ENCODE data around the gene CCL3.
A peak's percentile ranks its signal among the peaks of the same experiment; 100 is the strongest.
"Not testable (repeated sequence)": the region's sequence is repeated elsewhere in the genome, so short reads cannot be mapped to it uniquely, and the experiment has no call there.

The CCL3 gene

DNA sequence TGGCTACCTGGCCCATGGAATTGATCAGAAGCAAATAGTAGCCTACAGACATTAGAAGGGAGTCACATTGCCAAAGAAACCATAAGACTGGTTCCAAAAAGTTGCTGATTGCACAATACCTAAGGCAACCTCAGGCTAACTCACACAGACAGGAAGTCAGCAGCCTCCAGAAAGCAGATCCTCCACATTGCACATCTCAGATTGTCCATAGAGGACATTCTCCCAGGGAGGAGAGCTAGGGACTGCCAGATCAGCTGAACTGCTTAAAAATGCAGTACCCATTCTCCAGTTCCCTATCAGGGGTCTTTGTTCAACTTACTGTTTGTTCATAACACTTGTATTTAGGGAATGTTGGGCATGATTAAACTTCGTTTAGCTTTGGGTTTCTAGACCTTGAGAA is 4.2 kb downstream of the CCL3 start:
- DNase-seq = no peak

DNA sequence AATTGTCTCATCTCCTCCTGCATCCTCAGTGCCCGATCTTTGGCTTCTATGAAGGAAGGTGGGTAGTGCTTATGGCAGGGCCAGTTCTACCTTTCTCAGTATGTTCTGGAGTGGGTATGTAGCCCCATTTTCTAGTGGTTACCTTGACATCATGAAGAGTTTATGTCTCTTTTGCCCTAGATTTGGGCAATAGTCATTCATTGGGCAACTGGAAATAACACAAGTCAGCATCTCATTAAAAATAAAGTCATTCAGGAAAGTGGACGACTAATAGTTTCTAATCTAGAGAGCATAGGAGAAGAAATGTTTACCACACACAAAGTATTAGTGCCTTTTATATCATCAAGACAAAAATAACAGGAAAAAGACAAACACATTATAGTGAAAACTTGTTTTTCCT is 6.3 kb downstream of the CCL3 start:
- not testable (repeated sequence) for DNase-seq

- not testable (repeated sequence) for DNase-seq
These were observed 7.3 kb downstream of the CCL3 start for GRCh38 chr17:36082482-36083120.

GRCh38 chr17:36081681-36082471 is 8.1 kb downstream of the CCL3 start:
- not testable (repeated sequence) for DNase-seq

- DNase-seq = no peak
These were observed 15.6 kb downstream of the CCL3 start for GRCh38 chr17:36074365-36074764.

GRCh38 chr17:36072431-36073121 is 17.4 kb downstream of the CCL3 start:
- DNase-seq = peak in 4 of 6 experiments; percentile 1 to 21 (median 4)

DNA sequence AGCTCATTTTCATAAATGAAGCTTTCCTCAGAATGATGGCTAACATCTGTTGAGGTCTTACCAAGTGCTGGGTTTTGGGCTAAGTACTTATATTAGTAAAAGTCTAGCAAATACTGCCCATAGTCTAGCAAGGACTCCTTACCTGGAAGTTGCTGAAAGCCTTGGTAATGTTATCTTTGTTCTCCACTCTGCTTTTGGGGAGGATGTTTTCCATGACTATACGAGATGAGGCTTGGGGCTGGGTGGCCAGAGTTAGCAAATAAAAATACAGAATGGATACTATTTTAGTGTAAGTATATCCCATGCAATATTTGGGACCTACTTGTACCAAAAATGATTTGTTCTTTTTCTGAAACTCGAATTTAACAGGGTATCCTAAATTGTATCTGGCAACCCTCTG is 18.2 kb downstream of the CCL3 start:
- no peak for DNase-seq

- no peak for DNase-seq
These were observed 19.5 kb downstream of the CCL3 start for GRCh38 chr17:36070427-36070826.

- DNase-seq = no peak
These were observed 20.8 kb downstream of the CCL3 start for GRCh38 chr17:36069136-36069535.

GRCh38 chr17:36068524-36068923 is 21.4 kb downstream of the CCL3 start:
- no peak for DNase-seq

DNA sequence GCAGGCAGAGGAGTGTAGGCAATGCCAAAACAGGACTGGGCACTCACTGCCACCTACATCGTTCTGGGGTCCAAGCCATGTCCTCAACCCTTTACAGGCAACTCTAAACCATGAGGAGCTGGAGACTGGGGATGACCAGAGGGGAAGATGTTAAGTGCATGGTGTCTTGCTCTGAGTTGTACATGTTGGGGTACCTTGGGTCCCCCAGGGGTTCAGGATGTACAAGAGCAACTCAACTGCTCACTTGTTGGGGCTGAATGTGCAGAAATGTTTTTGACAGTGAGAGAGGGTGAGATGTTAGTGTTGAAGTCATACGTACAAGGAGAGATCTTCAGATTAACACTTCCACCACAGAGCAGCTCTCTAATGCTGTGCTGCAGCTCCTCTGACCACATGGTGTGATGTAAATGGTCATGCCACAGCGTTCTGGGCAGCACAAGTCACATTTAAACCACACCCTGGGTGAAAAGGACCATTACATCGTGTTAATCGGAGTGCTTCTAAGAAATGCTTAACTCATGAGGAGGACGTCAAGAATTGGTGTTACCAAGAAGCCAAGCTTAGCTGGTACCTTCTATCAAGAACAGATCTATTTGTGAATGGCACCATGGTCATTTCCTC is 23.5 kb downstream of the CCL3 start:
- no peak for DNase-seq

DNA sequence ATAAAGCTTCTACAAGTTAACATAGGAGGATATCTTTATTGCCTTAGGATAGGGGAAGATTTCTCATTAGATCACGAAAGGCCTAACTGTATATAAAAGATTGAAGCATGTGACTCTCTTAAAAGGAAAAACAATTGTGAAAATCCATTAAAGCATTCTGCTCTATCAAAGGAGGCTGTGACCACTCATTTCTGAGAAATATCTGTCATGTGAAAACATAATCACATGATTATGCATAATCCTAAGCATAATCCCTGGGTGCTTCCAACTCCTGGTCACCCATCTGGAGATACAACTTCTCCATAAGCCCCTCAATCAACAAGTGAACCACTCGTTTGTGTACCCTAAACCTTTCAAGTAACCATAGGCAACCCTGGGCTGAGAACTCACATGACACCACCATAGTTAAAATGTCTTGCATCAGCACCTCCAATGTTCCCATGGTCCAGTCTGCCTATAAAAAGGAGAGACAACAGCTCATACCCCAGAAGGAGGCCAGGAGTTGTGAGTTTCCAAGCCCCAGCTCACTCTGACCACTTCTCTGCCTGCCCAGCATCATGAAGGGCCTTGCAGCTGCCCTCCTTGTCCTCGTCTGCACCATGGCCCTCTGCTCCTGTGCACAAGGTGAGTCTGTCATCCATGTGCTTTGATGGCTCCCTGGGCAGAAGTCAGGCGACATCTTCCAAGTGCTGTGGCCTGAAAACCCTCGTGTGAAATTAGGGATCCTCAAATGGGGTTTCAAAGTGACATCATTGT is 26.0 kb downstream of the CCL3 start, which contains the start of gene CCL18:
Gene CCL18 (plus strand): TSS at position 487 of the 756 bp plus-strand sequence. CDS start 71 bp downstream, at position 558.
- DNase-seq = no peak

- DNase-seq = no peak
These were observed 29.1 kb downstream of the CCL3 start for GRCh38 chr17:36060816-36061215.

- DNase-seq = no peak
These were observed 30.5 kb downstream of the CCL3 start for GRCh38 chr17:36059406-36059805.

- no peak for DNase-seq
These were observed 32.0 kb downstream of the CCL3 start for GRCh38 chr17:36057911-36058310.

GRCh38 chr17:36055921-36056520 is 33.9 kb downstream of the CCL3 start:
- no peak for DNase-seq

DNA sequence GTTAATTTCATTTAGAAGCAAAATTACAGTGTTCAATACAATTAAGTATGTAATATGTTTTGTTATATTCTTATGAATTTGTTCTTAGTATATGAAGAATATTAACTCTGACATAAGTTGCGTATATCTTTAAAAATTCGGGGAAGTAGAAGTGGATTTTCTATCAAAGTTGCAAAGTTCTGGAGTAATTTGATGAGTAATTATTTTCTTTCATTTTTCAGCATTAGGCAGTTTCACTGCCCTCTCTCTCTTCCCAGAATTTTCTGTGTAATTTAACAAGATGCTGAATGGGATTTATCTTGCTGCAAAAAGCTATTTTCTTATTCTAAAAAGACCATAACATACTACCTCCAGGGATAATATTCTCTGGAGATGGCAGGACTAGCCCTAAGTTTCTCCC is 34.8 kb downstream of the CCL3 start:
- no peak for DNase-seq

DNA sequence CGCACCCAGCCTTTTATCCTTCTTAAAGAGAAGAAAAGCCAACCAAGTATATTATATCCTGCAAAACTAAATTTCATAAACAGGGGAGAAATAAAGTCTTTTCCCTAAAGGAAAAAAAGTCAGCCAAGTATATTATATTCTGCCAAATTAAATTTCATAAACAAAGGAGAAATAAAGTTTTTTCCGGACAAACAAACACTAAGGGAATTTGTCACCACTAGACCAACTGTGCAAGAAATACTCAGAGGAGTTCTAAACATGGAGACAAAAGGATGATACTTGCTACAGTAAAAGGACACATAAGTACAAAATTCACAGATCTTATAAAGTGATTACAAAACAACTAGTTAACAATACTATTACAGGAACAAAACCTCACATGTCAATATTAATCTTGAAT is 40.3 kb downstream of the CCL3 start:
- no peak for DNase-seq

DNA sequence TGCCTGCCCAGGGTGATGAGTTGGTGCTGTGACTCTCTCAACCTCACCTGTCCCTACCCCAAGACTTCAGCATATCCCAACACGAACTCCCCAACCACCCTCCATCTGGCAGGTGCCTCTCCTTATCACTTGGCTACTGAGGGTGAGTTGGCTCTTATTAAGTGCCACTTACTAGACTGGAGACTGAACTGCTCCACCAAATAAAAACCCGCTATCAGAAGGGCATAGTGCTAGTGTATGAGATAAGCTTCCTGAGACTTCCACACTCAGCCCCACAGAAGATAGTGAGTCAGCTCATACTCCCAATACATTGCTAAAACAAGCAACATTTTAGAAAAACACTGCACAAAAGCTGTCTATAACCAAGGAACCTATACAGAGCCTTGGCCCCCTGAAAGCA is 41.9 kb downstream of the CCL3 start:
- no peak for DNase-seq

All from stimulated activated naive CD4-positive, alpha-beta T cell (primary cell).